Skeletal muscle tissue (tissue), 4 donors: ENCODE results near the gene ERCC1. TPM values are rescaled to one million over a fixed set of nuclear protein-coding genes. Genes with fewer than 3 reads are reported as not detected.
"Not testable (repeated sequence)": the region's sequence is repeated elsewhere in the genome, so short reads cannot be mapped to it uniquely, and the experiment has no call there.

Experiments
- H3K27ac ChIP-seq: one replicate; pipeline ENCODE4 v1.7.0; 2013; ENCODE audit warnings: mild to moderate bottlenecking, low read depth, low read length, inconsistent platforms
- H3K27me3 ChIP-seq, 3 donors: one replicate each; pipeline ENCODE4 v1.7.0; 2013; ENCODE audit warnings: low read length in 3 of 3; ENCODE audit not compliant: control insufficient read depth in 3 of 3, insufficient read depth in 3 of 3
- H3K36me3 ChIP-seq, 3 donors: one replicate each; pipeline ENCODE4 v1.7.0; 2013; ENCODE audit warnings: low read length in 3 of 3; ENCODE audit not compliant: control insufficient read depth in 3 of 3, insufficient read depth in 3 of 3
- H3K4me1 ChIP-seq, 3 donors: one replicate each; pipeline ENCODE4 v1.7.0; 2013; ENCODE audit warnings: low read length in 3 of 3, mild to moderate bottlenecking in 3 of 3; ENCODE audit not compliant: control insufficient read depth in 3 of 3, insufficient read depth in 3 of 3
- H3K4me3 ChIP-seq, 3 donors: one replicate each; pipeline ENCODE4 v1.7.0; 2013; ENCODE audit warnings: low read length in 3 of 3
- H3K9ac ChIP-seq, 3 donors: one replicate each; pipeline ENCODE4 v1.7.0; 2013; ENCODE audit warnings: low read length in 3 of 3, mild to moderate bottlenecking in 3 of 3, moderate library complexity in 2 of 3, low read depth in 1 of 3
- H3K9me3 ChIP-seq, 3 donors: one replicate each; pipeline ENCODE4 v1.7.0; 2013; ENCODE audit warnings: low read length in 3 of 3; ENCODE audit not compliant: control insufficient read depth in 3 of 3
- total RNA-seq: library from RNA; depleted of rRNA; stranded (reverse); fragments of >200 nt; gene quantifications from one replicate; pipeline ENCODE4 v1.2.3, GENCODE V29; 2014
- donor health status: Osteomylitis.

The ERCC1 gene
- total RNA-seq, 1 donor from 2014 or later: 56.9 TPM

DNA sequence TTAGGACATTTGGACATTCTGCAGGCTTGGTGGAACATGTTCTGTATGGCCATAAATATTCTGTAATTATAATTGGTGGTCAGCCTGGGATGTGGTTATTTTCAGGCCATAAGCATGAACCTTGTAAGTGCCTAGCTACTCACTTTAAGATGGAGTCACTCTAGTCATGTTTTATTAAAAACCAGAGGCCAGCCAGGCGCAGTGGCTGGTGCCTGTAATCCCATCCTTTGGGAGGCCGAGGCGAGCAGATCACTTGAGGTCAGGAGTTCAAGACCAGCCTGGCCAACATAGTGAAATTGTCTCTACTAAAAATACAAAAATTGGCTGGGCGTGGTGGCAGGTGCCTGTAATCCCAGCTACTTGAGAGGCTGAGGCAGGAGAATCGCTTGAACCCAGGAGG, 16.1 kb downstream of the ERCC1 start:
- peaks cover 33 to 46% (median 36%) of the 10 kb centered on the region in 3 donors for H3K4me1 ChIP-seq
- H3K27ac ChIP-seq, H3K36me3 ChIP-seq, H3K9me3 ChIP-seq: not testable (repeated sequence)
- peak overlapping the region in 1 of 3 donors; percentile 93 for H3K4me3 ChIP-seq
- H3K27me3 ChIP-seq: peaks cover 0 to 17% (median 12%) of the 10 kb centered on the region in 3 donors
- peak overlapping the region in 1 of 3 donors; percentile 91 for H3K9ac ChIP-seq

GRCh38 chr19:45407091-45407375, 16.7 kb downstream of the ERCC1 start:
- Histone ChIP-seq H3K36me3 (peaks cover 0 to 5% (median 5%) of the 10 kb centered on the region in 3 donors), H3K27me3 (peaks cover 0 to 17% (median 12%) of the 10 kb centered on the region in 3 donors), H3K4me3 (peak overlapping the region; percentile 87 to 98 (median 93)), H3K9me3 (no peaks in the 10 kb centered on the region), H3K4me1 (peaks cover 34 to 46% (median 37%) of the 10 kb centered on the region in 3 donors), H3K9ac (peak overlapping the region; percentile 75 to 91 (median 91)), H3K27ac (no peak overlapping the region)

DNA sequence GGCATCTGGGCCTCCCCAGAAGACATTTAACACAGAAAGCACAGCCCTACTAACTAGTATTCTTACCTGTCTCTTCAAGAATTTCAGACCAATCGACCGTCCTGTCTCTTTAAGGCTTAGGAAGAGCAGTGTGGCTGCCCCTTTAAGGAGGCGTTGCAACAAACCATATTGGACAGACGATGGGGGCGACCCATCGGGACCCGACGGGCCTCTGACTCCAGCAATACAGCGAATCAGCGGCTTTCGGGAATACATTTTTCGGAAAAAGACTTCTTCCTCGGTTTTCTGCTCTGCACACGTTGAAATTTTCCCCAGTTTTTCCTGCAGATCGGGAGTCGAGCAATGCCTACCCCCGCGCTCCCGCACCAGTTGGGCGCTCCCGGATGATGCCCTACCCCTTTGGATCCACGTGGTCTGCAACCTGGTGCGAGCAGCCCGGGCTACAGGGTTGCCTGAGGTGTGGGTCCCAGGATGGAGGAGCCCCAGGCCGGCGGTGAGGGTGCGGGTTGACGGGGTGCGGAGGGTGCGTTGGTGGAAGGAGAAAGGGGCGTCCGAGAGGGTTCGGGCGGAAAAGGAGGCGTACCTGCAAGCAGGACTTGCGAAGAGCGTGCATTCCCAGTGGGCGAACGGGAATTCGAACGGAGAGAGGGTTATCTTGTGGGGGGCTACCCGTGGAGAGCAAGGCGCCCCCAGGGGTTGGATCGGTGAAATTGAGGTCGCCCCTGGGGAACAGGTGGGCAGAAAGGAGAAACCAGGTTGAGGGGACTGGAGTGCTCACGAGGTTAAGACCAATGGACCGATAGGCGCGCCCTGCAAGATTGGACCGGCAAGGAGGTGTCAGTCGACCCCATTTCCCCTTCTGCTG, 17.3 kb downstream of the ERCC1 start, which contains the start of gene POLR1G:
POLR1G (plus strand) TSS at position 419 of the 865 bp plus-strand sequence; CDS start at position 472, 53 bp downstream.
- Histone ChIP-seq H3K27me3 (peaks cover 0 to 17% (median 12%) of the 10 kb centered on the region in 3 donors), H3K9me3 (no peaks in the 10 kb centered on the region), H3K27ac (peak within 1 kb of the TSS; percentile 93), H3K4me3 (peak within 1 kb of the TSS; percentile 87 to 98 (median 93)), H3K4me1 (peaks cover 34 to 46% (median 37%) of the 10 kb centered on the region in 3 donors), H3K36me3 (peaks cover 0 to 5% (median 5%) of the 10 kb centered on the region in 3 donors), H3K9ac (peak within 1 kb of the TSS; percentile 75 to 91 (median 91))

DNA sequence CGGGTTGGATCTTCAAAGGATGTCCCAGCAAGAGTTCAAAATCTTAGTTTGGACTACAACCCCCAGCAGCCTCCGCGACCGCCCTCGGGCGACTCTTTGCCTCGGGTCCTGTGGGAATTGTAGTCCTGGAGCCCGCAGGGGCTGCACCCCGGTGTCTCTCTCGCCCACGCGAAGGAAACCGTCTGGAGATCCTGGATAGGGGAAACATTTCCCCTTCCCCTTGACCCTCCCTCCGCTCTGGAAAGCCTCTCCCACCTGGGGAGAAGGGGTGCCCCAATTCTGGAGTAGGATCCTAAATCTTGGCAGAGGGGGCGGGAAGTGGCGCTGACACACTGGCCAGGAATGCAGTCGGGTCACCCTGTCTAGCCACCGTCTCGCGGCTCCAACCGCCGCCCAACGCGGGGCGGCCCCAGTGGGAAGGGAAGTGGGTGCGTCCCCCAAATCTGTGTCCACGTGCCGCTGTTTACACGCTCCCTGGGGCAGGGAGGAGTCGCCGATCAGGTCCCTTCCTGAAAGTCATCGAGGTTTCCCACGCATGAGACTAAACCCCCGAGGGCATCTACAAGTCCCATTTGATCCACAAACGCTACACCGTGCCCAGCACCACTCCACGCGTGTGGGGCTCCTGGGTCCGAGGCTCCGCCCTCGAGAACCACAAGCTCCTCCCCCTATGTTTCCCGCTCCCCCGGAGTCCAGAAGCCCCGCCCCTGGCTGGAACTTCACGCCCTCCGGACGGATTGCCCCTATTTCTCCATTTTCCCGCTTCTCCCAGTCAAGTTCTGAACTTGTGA, 18.1 kb downstream of the ERCC1 start:
- peaks cover 0 to 17% (median 12%) of the 10 kb centered on the region in 3 donors for H3K27me3 ChIP-seq
- H3K4me1 ChIP-seq: peaks cover 34 to 46% (median 37%) of the 10 kb centered on the region in 3 donors
- H3K36me3 ChIP-seq: peaks cover 0 to 5% (median 5%) of the 10 kb centered on the region in 3 donors
- peak overlapping the region; percentile 75 to 91 (median 91) for H3K9ac ChIP-seq
- H3K9me3 ChIP-seq: no peaks in the 10 kb centered on the region
- H3K27ac ChIP-seq: peak overlapping the region; percentile 93
- peak overlapping the region; percentile 87 to 98 (median 93) for H3K4me3 ChIP-seq

DNA sequence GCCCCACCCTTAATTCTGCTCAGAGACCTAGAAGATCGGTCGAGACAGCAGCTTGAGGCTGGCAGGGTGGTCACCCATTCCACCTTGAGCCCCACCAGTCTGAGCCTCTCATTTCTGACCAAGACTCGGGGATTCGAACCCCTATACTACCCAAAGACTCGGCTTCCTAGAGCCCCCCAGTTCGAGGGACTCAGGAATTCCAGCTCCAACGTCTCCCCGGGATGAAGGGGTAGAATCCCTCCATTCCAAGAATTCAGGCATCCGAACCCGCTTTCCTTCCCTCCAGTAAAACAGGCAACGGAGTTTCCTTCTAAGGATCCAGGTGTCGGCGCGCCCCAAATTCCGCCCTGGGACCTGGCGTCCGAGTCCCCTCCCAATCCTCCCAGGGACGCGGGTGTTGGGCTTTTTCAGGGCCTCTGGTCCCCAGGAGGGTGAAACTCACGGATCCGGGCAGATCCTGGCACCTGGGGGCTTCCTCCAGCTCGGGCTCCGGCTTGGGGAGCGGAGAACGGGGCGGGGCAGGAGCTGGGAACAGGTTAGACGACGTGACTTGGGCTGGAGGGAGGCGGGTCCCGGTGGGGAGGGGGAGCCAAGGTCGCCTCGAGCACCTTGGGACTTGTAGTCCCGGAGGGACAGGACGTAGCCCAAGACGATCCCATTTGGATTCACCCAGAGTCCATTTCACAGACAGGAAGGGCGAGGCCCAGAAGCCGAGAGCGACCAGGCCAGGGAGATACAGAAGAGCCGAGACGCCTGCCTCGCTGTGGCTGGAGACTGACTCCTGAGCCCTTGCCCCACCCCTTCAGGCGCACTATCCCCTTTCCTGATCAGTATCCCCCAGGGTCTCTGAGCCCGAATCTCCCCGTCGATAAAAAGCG, 18.9 kb downstream of the ERCC1 start, which contains the start of gene PPP1R13L:
PPP1R13L (minus strand) TSS at position 513 of the 878 bp plus-strand sequence. CDS start 6,751 bp downstream, outside the sequence.
- H3K9me3 ChIP-seq: no peaks in the 10 kb centered on the region
- H3K9ac ChIP-seq: peak within 1 kb of the TSS; percentile 75 to 91 (median 91)
- H3K27me3 ChIP-seq: peaks cover 0 to 22% (median 12%) of the 10 kb centered on the region in 3 donors
- H3K4me1 ChIP-seq: peaks cover 36 to 46% (median 37%) of the 10 kb centered on the region in 3 donors
- peak within 1 kb of the TSS; percentile 87 to 98 (median 93) for H3K4me3 ChIP-seq
- peak within 1 kb of the TSS; percentile 93 for H3K27ac ChIP-seq
- H3K36me3 ChIP-seq: peaks cover 0 to 5% (median 5%) of the 10 kb centered on the region in 3 donors

- H3K27me3 ChIP-seq: peaks cover 0 to 24% (median 12%) of the 10 kb centered on the region in 3 donors
- H3K9ac ChIP-seq: peak overlapping the region in 2 of 3 donors; percentile 75 to 91
- no peaks in the 10 kb centered on the region for H3K9me3 ChIP-seq
- H3K27ac ChIP-seq: peak overlapping the region; percentile 93
- H3K4me3 ChIP-seq: peak overlapping the region; percentile 87 to 98 (median 93)
- peaks cover 36 to 46% (median 37%) of the 10 kb centered on the region in 3 donors for H3K4me1 ChIP-seq
- H3K36me3 ChIP-seq: peaks cover 0 to 5% (median 5%) of the 10 kb centered on the region in 3 donors
These were observed 19.7 kb downstream of the ERCC1 start for GRCh38 chr19:45403781-45404556.

DNA sequence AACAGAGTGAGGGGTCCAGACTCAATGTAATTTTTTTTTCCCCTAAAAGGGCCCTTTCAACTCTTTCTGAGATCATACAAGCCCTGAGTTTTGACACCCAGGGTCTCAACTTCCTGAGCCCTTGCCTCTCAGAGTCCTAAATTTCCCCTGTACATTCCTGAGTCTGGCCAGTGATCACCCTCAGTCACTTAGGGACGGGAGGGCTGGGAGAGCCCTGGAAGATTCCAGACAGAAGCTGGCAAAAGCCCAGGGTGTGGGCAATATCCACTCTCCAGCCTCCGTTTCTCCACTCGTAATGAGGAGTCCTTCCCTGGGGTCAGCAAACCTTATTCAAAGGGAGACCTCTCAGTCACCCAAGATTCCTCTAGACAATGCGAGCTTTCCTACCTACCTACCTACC, 20.4 kb downstream of the ERCC1 start:
- Histone ChIP-seq H3K36me3 (peaks cover 0 to 2% (median 0%) of the 10 kb centered on the region in 3 donors), H3K9me3 (no peaks in the 10 kb centered on the region), H3K27ac (no peak overlapping the region), H3K4me1 (peaks cover 36 to 46% (median 40%) of the 10 kb centered on the region in 3 donors), H3K9ac (no peak overlapping the region), H3K27me3 (peaks cover 0 to 24% (median 12%) of the 10 kb centered on the region in 3 donors), H3K4me3 (no peak overlapping the region)

DNA sequence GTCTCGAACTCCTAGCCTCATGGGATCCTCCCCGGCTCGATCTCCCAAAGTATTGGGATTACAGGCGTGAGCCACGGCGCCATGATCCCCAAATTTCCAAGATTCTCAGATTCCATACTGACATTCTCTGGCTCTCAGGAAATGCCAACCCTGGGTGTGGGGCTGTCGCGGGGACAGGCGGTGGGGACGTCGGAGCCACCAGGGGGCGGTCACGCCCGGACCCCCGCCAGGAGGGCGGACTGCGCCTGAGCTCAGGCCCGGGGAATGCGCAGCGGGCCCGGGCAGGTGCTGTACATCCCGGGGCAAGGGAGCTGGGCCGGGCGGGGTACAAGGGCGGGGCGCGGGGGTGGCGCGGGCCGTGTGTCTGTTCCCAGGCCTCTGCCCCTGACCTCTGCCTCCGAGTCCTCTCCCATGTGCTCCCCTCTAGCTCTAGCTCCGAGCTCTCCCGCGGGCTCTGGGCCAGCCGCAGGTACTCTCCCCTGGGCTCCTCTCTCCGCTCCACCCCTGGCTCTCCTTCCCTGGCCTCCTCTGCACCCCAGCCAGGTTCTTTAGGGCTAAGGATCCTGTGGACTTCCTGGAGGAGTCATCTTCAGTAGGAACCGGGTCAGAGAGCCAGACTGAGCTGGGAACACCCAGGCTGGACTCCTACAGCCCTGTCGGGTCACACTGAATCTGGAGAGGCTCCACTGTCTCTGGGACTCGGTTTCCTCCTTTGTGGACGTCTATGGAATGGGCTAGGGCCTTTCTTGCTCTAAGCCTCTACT, 21.2 kb downstream of the ERCC1 start:
- Histone ChIP-seq H3K9me3 (no peaks in the 10 kb centered on the region), H3K4me3 (no peak overlapping the region), H3K27me3 (peaks cover 0 to 24% (median 12%) of the 10 kb centered on the region in 3 donors)

More for the DNA sequence above, 21.2 kb downstream of the ERCC1 start:
- Histone ChIP-seq H3K9ac (peak overlapping the region in 1 of 3 donors; percentile 8), H3K36me3 (no peaks in the 10 kb centered on the region), H3K4me1 (peaks cover 38 to 39% (median 39%) of the 10 kb centered on the region in 3 donors), H3K27ac (no peak overlapping the region)
